HCT116 (cell line): ENCODE measurements around the gene TAS2R50. TPM values are rescaled to one million over a fixed set of nuclear protein-coding genes. Genes with fewer than 3 reads are reported as not detected.

ENCODE experiments used
- ATAC-seq: fragments of 200-7000 bp; cut with Tn5 transposase; 2 replicates; pipeline ENCODE4 v1.9.1; 2020; ENCODE audit warnings: mild to moderate bottlenecking, moderate library complexity
- BruUV-seq: library from RNA; stranded (reverse); fragments of 400-500 nt; replicated peaks from 2 replicates; lab custom pipeline; 2021; lab: Mats Ljungman, UMichigan
- CTCF ChIA-PET: fragments of 300-600 bp; sonication (Branson Sonifier 250); formaldehyde crosslinking; loops from one replicate; lab custom pipeline; 2021; ENCODE audit warnings: antibody characterized with exemption; lab: Charles Lee
- POLR2A ChIA-PET: fragments of 300-600, 350-600 bp; sonication (Branson Sonifier 250); formaldehyde crosslinking; loops from one replicate; lab custom pipeline; 2021; ENCODE audit warnings: antibody characterized with exemption; lab: Charles Lee
- RAD21 ChIA-PET, 2 experiments: fragments of 300-600 bp; sonication (Branson Sonifier 250); formaldehyde crosslinking; loops; one replicate each; lab custom pipeline; 2023; ENCODE audit warnings: low total read pairs in 2 of 2; ENCODE audit not compliant: uncharacterized antibody in 2 of 2, unreplicated experiment in 2 of 2, low non-redundant PET in 1 of 2; lab: Charles Lee
- DNase-seq: peaks from one replicate; pipeline ENCODE4 v3.0.0-alpha.2; 2010; ENCODE audit warnings: low read depth, low spot score
- H2AFZ ChIP-seq: fragments of 200-600 bp; shearing (Covaris generic), sonication (generic); 2 replicates; pipeline ENCODE4 v1.6.1; 2017; ENCODE audit warnings: low read depth, mixed run types, mixed read lengths, antibody characterized with exemption, low read length; ENCODE audit not compliant: poor library complexity, severe bottlenecking
- H3K27ac ChIP-seq: 2 replicates; pipeline ENCODE4 v1.5.1; 2012; ENCODE audit warnings: low read depth, low read length
- H3K27me3 ChIP-seq: fragments of 200-600 bp; sonication (generic); 2 replicates; pipeline ENCODE4 v1.6.1; 2016; ENCODE audit warnings: mixed run types, low read length, mixed read lengths; ENCODE audit not compliant: insufficient read depth
- H3K36me3 ChIP-seq, 2 experiments: fragments of 200-500 bp in 1 of 2; fragments of 200-600 bp in 1 of 2; sonication (Bioruptor generic) in 1 of 2; sonication (generic) in 1 of 2; 2 replicates each; pipeline versions ENCODE4 v1.5.1 to v1.6.1; 2014 to 2016; ENCODE audit warnings: low read length in 2 of 2, inconsistent platforms in 1 of 2, mixed read lengths in 1 of 2, mixed run types in 1 of 2; ENCODE audit not compliant: insufficient read depth in 2 of 2, control insufficient read depth in 1 of 2
- H3K4me1 ChIP-seq, 2 experiments: fragments of 200-600 bp in 1 of 2; sonication (generic) in 1 of 2; 2 replicates each; pipeline versions ENCODE4 v1.5.1 to v1.6.1; 2012 to 2017; ENCODE audit warnings: low read length in 2 of 2, inconsistent platforms in 1 of 2, mild to moderate bottlenecking in 1 of 2, mixed read lengths in 1 of 2, mixed run types in 1 of 2, moderate library complexity in 1 of 2; ENCODE audit not compliant: insufficient read depth in 2 of 2, control insufficient read depth in 1 of 2
- H3K4me2 ChIP-seq: fragments of 200-600 bp; sonication (generic); 2 replicates; pipeline ENCODE4 v1.6.1; 2017; ENCODE audit warnings: mixed run types, low read length, mixed read lengths
- H3K4me3 ChIP-seq, 2 experiments: fragments of 200-600 bp in 1 of 2; sonication (generic) in 1 of 2; replicated peaks in 1 of 2; 2 replicates each; pipeline ENCODE4 v1.5.1; 2011 to 2016; ENCODE audit warnings: low read length in 2 of 2, control low read depth in 1 of 2, low read depth in 1 of 2, mild to moderate bottlenecking in 1 of 2, mixed read lengths in 1 of 2, mixed run types in 1 of 2
- H3K79me2 ChIP-seq: fragments of 200-600 bp; sonication (generic); 2 replicates; pipeline ENCODE4 v1.6.1; 2017; ENCODE audit warnings: mild to moderate bottlenecking, mixed run types, low read length, moderate library complexity, mixed read lengths; ENCODE audit not compliant: insufficient read depth
- H3K9ac ChIP-seq: fragments of 200-600 bp; sonication (generic); 2 replicates; pipeline ENCODE4 v1.6.1; 2016; ENCODE audit warnings: low read length, mixed read lengths
- H3K9me2 ChIP-seq: fragments of 200-600 bp; sonication (generic), shearing (Covaris generic); 2 replicates; pipeline ENCODE4 v1.6.1; 2017; ENCODE audit warnings: mixed run types, mild to moderate bottlenecking, moderate library complexity; ENCODE audit not compliant: insufficient read depth
- H3K9me3 ChIP-seq, 2 experiments: fragments of 200-500 bp in 1 of 2; fragments of 200-600 bp in 1 of 2; sonication (Bioruptor generic) in 1 of 2; sonication (generic) in 1 of 2; 2 replicates each; pipeline ENCODE4 v1.6.1; 2014 to 2017; ENCODE audit warnings: low read length in 2 of 2, mixed read lengths in 2 of 2, inconsistent platforms in 1 of 2, low read depth in 1 of 2, mild to moderate bottlenecking in 1 of 2, mixed run types in 1 of 2, moderate library complexity in 1 of 2; ENCODE audit not compliant: control insufficient read depth in 1 of 2, insufficient read depth in 1 of 2
- H4K20me1 ChIP-seq: fragments of 200-600 bp; sonication (generic), shearing (Covaris generic); 2 replicates; pipeline ENCODE4 v1.6.1; 2017; ENCODE audit warnings: mixed run types, mild to moderate bottlenecking, moderate library complexity; ENCODE audit not compliant: insufficient read depth
- CEBPB ChIP-seq: IDR thresholded peaks from 2 replicates; pipeline ENCODE4 v1.6.1; 2012; ENCODE audit warnings: low read depth
- EGR1 ChIP-seq: IDR thresholded peaks from 2 replicates; pipeline ENCODE4 v1.6.1; 2012; ENCODE audit warnings: low read depth
- ELF1 ChIP-seq: IDR thresholded peaks from 2 replicates; pipeline ENCODE4 v1.6.1; 2012; ENCODE audit warnings: low read depth, borderline replicate concordance
- EZH2 ChIP-seq: fragments of 200-600 bp; sonication (generic); IDR thresholded peaks from 2 replicates; pipeline ENCODE4 v1.6.1; 2017; ENCODE audit warnings: antibody characterized with exemption, mixed run types
- EZH2phosphoT487 ChIP-seq: fragments of 200-600 bp; IDR thresholded peaks from 2 replicates; pipeline ENCODE4 v1.6.1; 2018; ENCODE audit warnings: antibody characterized with exemption, borderline replicate concordance
- FOSL1 ChIP-seq: IDR thresholded peaks from 2 replicates; pipeline ENCODE4 v1.6.1; 2012; ENCODE audit warnings: low read depth
- JUND ChIP-seq: IDR thresholded peaks from 2 replicates; pipeline ENCODE4 v1.6.1; 2012
- MAX ChIP-seq: IDR thresholded peaks from 2 replicates; pipeline ENCODE4 v1.6.1; 2012
- POLR2A ChIP-seq: IDR thresholded peaks from 2 replicates; pipeline ENCODE4 v1.7.0; 2011; ENCODE audit warnings: borderline replicate concordance; ENCODE audit not compliant: insufficient read depth, insufficient read length; ENCODE audit errors: extremely low read depth
- RAD21 ChIP-seq: IDR thresholded peaks from 2 replicates; pipeline ENCODE4 v1.6.1; 2012; ENCODE audit warnings: low read depth, mild to moderate bottlenecking
- REST ChIP-seq: IDR thresholded peaks from 2 replicates; pipeline ENCODE4 v1.6.1; 2012; ENCODE audit warnings: low read depth
- SIN3A ChIP-seq: IDR thresholded peaks from 2 replicates; pipeline ENCODE4 v1.6.1; 2012; ENCODE audit warnings: low read depth
- SP1 ChIP-seq: IDR thresholded peaks from 2 replicates; pipeline ENCODE4 v1.6.1; 2012; ENCODE audit warnings: low read depth
- SRF ChIP-seq: IDR thresholded peaks from 2 replicates; pipeline ENCODE4 v1.6.1; 2012; ENCODE audit warnings: low read depth
- TCF7L2 ChIP-seq: IDR thresholded peaks from 2 replicates; pipeline ENCODE4 v1.7.0; 2011; ENCODE audit warnings: borderline replicate concordance, inconsistent platforms; ENCODE audit not compliant: insufficient read depth, insufficient read length; ENCODE audit errors: extremely low read depth
- YY1 ChIP-seq: IDR thresholded peaks from 2 replicates; pipeline ENCODE4 v1.6.1; 2011; ENCODE audit warnings: low read length, low read depth, moderate library complexity, mild to moderate bottlenecking; ENCODE audit not compliant: insufficient replicate concordance; ENCODE audit errors: extremely low read depth
- ZFX ChIP-seq: fragments of 450-650 bp; IDR thresholded peaks from 2 replicates; pipeline ENCODE4 v1.6.1; 2017
- ZNF274 ChIP-seq: fragments of 200-500 bp; sonication (Bioruptor generic); IDR thresholded peaks from 2 replicates; pipeline ENCODE4 v1.6.1; 2014; ENCODE audit warnings: mild to moderate bottlenecking, low read depth, low read length, inconsistent platforms
- intact Hi-C: fragments of 100-400 bp; cut with micrococcal nuclease; formaldehyde crosslinking; loops from 2 replicates; pipeline ENCODE4 v1.10.0; 2022
- total RNA-seq: library from RNA; stranded (reverse); gene quantifications from one replicate; pipeline ENCODE4 v1.2.1, GENCODE V29; 2021; ENCODE audit not compliant: unreplicated experiment

The TAS2R50 gene
- total RNA-seq, 1 experiment from 2014 or later, result 0.54 TPM

- H3K4me3 ChIP-seq, result no peak overlapping the region
- H2AFZ ChIP-seq, result no peak overlapping the region
- peak overlapping the region; percentile 75 for H3K4me2 ChIP-seq
- no peak for DNase-seq
- no peaks in the 10 kb centered on the region for H4K20me1 ChIP-seq
- H3K79me2 ChIP-seq, result no peaks in the 10 kb centered on the region
- H3K9me2 ChIP-seq, result no peaks in the 10 kb centered on the region
- POLR2A ChIA-PET, result interaction anchor here (1.4 to 1.6 kb wide), 2 partner anchors 9 to 10 kb away, joined by 3 to 6 read pairs; no protein-coding TSS in a partner anchor
- H3K27ac ChIP-seq, result peak overlapping the region; percentile 86; the same call in 1 of the 2 replicates
- H3K9ac ChIP-seq, result peak overlapping the region; percentile 47; the same call in 1 of the 2 replicates
- no peaks in the 10 kb centered on the region for H3K27me3 ChIP-seq
- no peak for TF ChIP-seq YY1
- TF ChIP-seq SP1, result no peak
- no peak for TF ChIP-seq ELF1
- TF ChIP-seq POLR2A, result no peak
- TF ChIP-seq EGR1, result no peak
- no peak for TF ChIP-seq RAD21
- no peak for TF ChIP-seq TCF7L2
- TF ChIP-seq FOSL1, result no peak
- TF ChIP-seq REST, result no peak
- no peak for TF ChIP-seq EZH2
- no peak for TF ChIP-seq SIN3A
- TF ChIP-seq SRF, result no peak
- TF ChIP-seq JUND, result no peak
- no peak for TF ChIP-seq EZH2phosphoT487
- TF ChIP-seq CEBPB, result no peak
- TF ChIP-seq ZNF274, result no peak
- TF ChIP-seq ZFX, result no peak
- TF ChIP-seq MAX, result no peak
- TF ChIP-seq, all 23 proteins: peak for 0
- H3K36me3 ChIP-seq, result no peaks in the 10 kb centered on the region
- BruUV-seq, result no TSS peak
- no peak for ATAC-seq
- ChIA-PET CTCF (no interaction called here), RAD21 (no interaction called here)
- intact Hi-C loops, result no loop called here
- H3K9me3 ChIP-seq, result peaks cover 0 to 3% of the 10 kb centered on the region in 2 experiments; a peak in 2 of 4 replicates
- H3K4me1 ChIP-seq, result peaks cover 19 to 42% of the 10 kb centered on the region in 2 experiments
These were observed 43.5 kb downstream of the TAS2R50 start for GRCh38 chr12:10943167-10943566.
